Smooth muscle cell (in vitro differentiated cells): ENCODE data around the gene VASH2. TPM values are rescaled to one million over a fixed set of nuclear protein-coding genes. Genes with fewer than 3 reads are reported as not detected.

ENCODE experiments used
- DNase-seq: peaks from one replicate; lab custom pipeline; 2025; ENCODE audit not compliant: unreplicated experiment; lab: John Stamatoyannopoulos, UW
- H2AFZ ChIP-seq: fragments of 200-600 bp; sonication (generic); 2 replicates; pipeline ENCODE4 v1.6.0; 2016; ENCODE audit warnings: antibody characterized with exemption, low read depth, mild to moderate bottlenecking
- H3F3A ChIP-seq: fragments of 200-600 bp; sonication (generic); 2 replicates; pipeline ENCODE4 v1.6.0; 2017; ENCODE audit warnings: antibody characterized with exemption, low read depth
- H3K27ac ChIP-seq: fragments of 200-600 bp; sonication (generic); 2 replicates; pipeline ENCODE4 v1.5.1; 2016; ENCODE audit warnings: low read depth, mild to moderate bottlenecking
- H3K27me3 ChIP-seq: fragments of 200-600 bp; sonication (generic); 2 replicates; pipeline ENCODE4 v1.6.1; 2016; ENCODE audit warnings: low read depth, mild to moderate bottlenecking
- H3K36me3 ChIP-seq: fragments of 200-600 bp; sonication (generic); 2 replicates; pipeline ENCODE4 v1.5.1; 2016; ENCODE audit warnings: low read depth
- H3K4me1 ChIP-seq: fragments of 200-600 bp; sonication (generic); 2 replicates; pipeline ENCODE4 v1.5.1; 2016; ENCODE audit warnings: low read depth
- H3K4me2 ChIP-seq: fragments of 200-600 bp; sonication (generic); 2 replicates; pipeline ENCODE4 v1.6.0; 2016; ENCODE audit warnings: mild to moderate bottlenecking
- H3K4me3 ChIP-seq: fragments of 200-600 bp; sonication (generic); 2 replicates; pipeline ENCODE4 v1.5.1; 2016; ENCODE audit warnings: mild to moderate bottlenecking
- H3K79me2 ChIP-seq: fragments of 200-600 bp; sonication (generic); 2 replicates; pipeline ENCODE4 v1.6.0; 2016; ENCODE audit warnings: low read depth, mild to moderate bottlenecking
- H3K9ac ChIP-seq: fragments of 200-600 bp; sonication (generic); 2 replicates; pipeline ENCODE4 v1.6.0; 2016; ENCODE audit warnings: low read depth
- H3K9me3 ChIP-seq: fragments of 200-600 bp; sonication (generic); replicated peaks from 2 replicates; pipeline ENCODE4 v1.5.1; 2016; ENCODE audit warnings: low read depth
- H4K20me1 ChIP-seq: fragments of 200-600 bp; sonication (generic); 2 replicates; pipeline ENCODE4 v1.6.0; 2016; ENCODE audit warnings: low read depth
- CTCF ChIP-seq: fragments of 200-600 bp; sonication (generic); IDR thresholded peaks from 2 replicates; pipeline ENCODE4 v1.5.1; 2017; ENCODE audit warnings: borderline replicate concordance, mild to moderate bottlenecking, antibody characterized with exemption; ENCODE audit not compliant: insufficient read depth, poor library complexity, severe bottlenecking
- WGBS: methylation state at CpG from one replicate; pipeline ENCODE4 v1.1.7; 2016; ENCODE audit warnings: low lambda C conversion rate; 5-methylcytosine and 5-hydroxymethylcytosine counted together
- polyA plus RNA-seq: library from polyadenylated mRNA; unstranded; fragments of >200 nt; fragmentation: Nextera tagmentation; extraction: Ambion mirVana; gene quantifications from 2 replicates; pipeline ENCODE4 v1.2.1, GENCODE V29; 2016
- total RNA-seq: library from RNA; depleted of rRNA; stranded (reverse); fragments of >200 nt; gene quantifications from 2 replicates; pipeline ENCODE4 v1.2.3, GENCODE V29; 2014

The VASH2 gene
- total and polyA plus RNA-seq, 2 experiments from 2014 or later, result 6.9 to 16.0 TPM

- no peak overlapping the region for H3K4me2 ChIP-seq
- no peak overlapping the region for H3K27ac ChIP-seq
- no peak overlapping the region for H3K9ac ChIP-seq
- WGBS, result 89% methylated on average over 13 of the region's 13 CpGs
- no peaks in the 10 kb centered on the region for H3K36me3 ChIP-seq
- H3K9me3 ChIP-seq, result no peaks in the 10 kb centered on the region
- H3K4me3 ChIP-seq, result no peak overlapping the region
- DNase-seq, result no peak
- no peaks in the 10 kb centered on the region for H3K79me2 ChIP-seq
- no peaks in the 10 kb centered on the region for H3K27me3 ChIP-seq
- peaks cover 9% of the 10 kb centered on the region for H3K4me1 ChIP-seq
- H2AFZ ChIP-seq, result no peak overlapping the region
- H4K20me1 ChIP-seq, result no peaks in the 10 kb centered on the region
- TF ChIP-seq CTCF, result no peak
- H3F3A ChIP-seq, result no peaks in the 10 kb centered on the region
These were observed 31.4 kb downstream of the VASH2 start for GRCh38 chr1:212981571-212982328.

- no peak for DNase-seq
- no peaks in the 10 kb centered on the region for H3F3A ChIP-seq
- H3K9me3 ChIP-seq, result no peaks in the 10 kb centered on the region
- H3K4me2 ChIP-seq, result no peak overlapping the region
- no peak overlapping the region for H3K4me3 ChIP-seq
- no peak overlapping the region for H3K9ac ChIP-seq
- TF ChIP-seq CTCF, result no peak
- H2AFZ ChIP-seq, result no peak overlapping the region
- WGBS, result 94% methylated on average over 6 of the region's 6 CpGs
- H3K4me1 ChIP-seq, result peaks cover 9% of the 10 kb centered on the region
- no peaks in the 10 kb centered on the region for H4K20me1 ChIP-seq
- H3K36me3 ChIP-seq, result no peaks in the 10 kb centered on the region
- no peak overlapping the region for H3K27ac ChIP-seq
- no peaks in the 10 kb centered on the region for H3K79me2 ChIP-seq
- H3K27me3 ChIP-seq, result no peaks in the 10 kb centered on the region
These were observed 32.2 kb downstream of the VASH2 start for GRCh38 chr1:212982430-212983152.

GRCh38 chr1:212983482-212983881 is 33.1 kb downstream of the VASH2 start:
- no peak overlapping the region for H2AFZ ChIP-seq
- H3K27ac ChIP-seq, result no peak overlapping the region
- H3K27me3 ChIP-seq, result no peaks in the 10 kb centered on the region
- H3K9me3 ChIP-seq, result no peaks in the 10 kb centered on the region
- H3K9ac ChIP-seq, result no peak overlapping the region
- TF ChIP-seq CTCF, result no peak
- H3F3A ChIP-seq, result no peaks in the 10 kb centered on the region
- no peaks in the 10 kb centered on the region for H3K79me2 ChIP-seq
- H3K4me3 ChIP-seq, result no peak overlapping the region
- no peaks in the 10 kb centered on the region for H3K36me3 ChIP-seq
- no peak for DNase-seq
- WGBS, result 95% methylated on average over 3 of the region's 3 CpGs
- peaks cover 9% of the 10 kb centered on the region for H3K4me1 ChIP-seq
- no peaks in the 10 kb centered on the region for H4K20me1 ChIP-seq
- no peak overlapping the region for H3K4me2 ChIP-seq
